Measurements from ENCODE around the gene FOXP3. TPM values are rescaled to one million over a fixed set of nuclear protein-coding genes. Genes with fewer than 3 reads are reported as not detected.

FOXP3 gene
- total and polyA plus RNA-seq, 2 of the 4 experiments (the other 2 are of a cell fraction), result 0.05 TPM; not detected in 1

DNA sequence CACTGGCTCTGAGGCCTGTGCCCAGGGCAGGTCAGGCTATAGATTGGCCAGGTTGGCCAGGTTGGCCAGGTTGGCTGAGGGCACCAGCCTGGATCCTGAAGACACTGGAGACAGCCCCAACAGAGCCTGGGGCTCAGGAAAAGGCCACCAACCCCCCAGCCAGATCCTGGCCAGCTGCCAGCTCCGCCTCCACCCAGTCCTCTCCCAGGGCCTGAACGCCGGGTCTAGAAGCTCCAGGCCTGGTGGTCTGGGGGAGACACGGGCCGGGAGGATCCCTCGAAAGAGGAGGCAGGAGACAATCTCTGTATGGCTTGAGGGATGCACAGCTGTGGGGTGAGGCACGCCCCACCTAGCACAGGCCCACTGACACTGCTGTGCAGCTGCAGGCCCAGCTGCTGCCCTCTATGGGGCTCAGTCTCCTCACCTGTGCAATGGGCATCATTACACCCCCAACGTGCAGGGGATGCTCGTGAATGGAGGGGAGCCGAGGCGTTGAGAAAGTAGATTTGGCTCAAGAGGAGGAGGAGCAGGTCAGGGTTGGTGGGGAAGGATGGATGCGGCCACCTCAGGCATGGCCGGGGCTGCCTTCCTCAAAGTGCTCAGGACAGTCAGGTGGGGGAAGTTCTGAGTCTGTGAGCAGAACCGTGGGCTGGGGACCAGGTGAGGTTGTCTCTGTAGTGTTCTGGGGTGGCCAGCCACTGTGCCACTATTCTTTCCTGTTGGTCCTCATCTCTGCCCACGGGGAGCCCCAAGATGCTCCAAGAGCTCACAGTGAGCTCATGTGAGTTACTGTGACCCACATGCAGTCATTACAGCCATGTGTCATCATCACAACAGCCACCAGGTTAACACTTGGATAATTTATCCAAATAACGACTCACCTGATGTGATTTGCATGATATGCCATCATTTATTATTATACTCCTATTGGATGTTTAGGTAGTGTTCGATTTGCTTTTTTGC, 28.2 kb upstream of the FOXP3 start:
- no peaks in the 10 kb centered on the region for H4K20me1 ChIP-seq (ENCODE audit: insufficient read depth, low read length)
- no peak overlapping the region for H3K4me3 ChIP-seq (ENCODE audit: insufficient read depth, low read depth, low read length)
- BruUV-seq (replicated peaks), result no TSS peak
- no peak overlapping the region for H3K27ac ChIP-seq (ENCODE audit: insufficient read depth, low read length)
- no peak overlapping the region for H2BK20ac ChIP-seq (ENCODE audit: low read depth, low read length)
- H4K91ac ChIP-seq (ENCODE audit: insufficient read depth, low read depth, low read length), result no peak overlapping the region
- ChIA-PET CTCF (no interaction called here), POLR2A (ENCODE audit: unreplicated experiment) (no interaction called here)
- no peak overlapping the region for H3K14ac ChIP-seq (replicated peaks; ENCODE audit: low read depth, low read length)
- ATAC-seq (ENCODE audit: low read depth) (no peak), DNase-seq (no peak)
- H2AK5ac ChIP-seq (ENCODE audit: low read depth, low read length), result no peak overlapping the region
- intact Hi-C loops (cut with micrococcal nuclease) (loop anchor here (1.0 kb wide), 1 partner anchor 462 kb away; no protein-coding TSS in a partner anchor), dilution Hi-C loops (cut with HindIII; ENCODE audit: low sequenced_read_pairs, unreplicated experiment) (no loop called here), in situ Hi-C loops (cut with MboI; ENCODE audit: low sequenced_read_pairs) (no loop called here)
- H2BK120ac ChIP-seq (ENCODE audit: low read depth, low read length), result no peak overlapping the region
- H2AFZ ChIP-seq (replicated peaks; ENCODE audit: low read length, poor library complexity), result no peak overlapping the region
- no peak overlapping the region for H2AK9ac ChIP-seq (replicated peaks; ENCODE audit: low read depth, low read length, poor library complexity)
- no peak overlapping the region for H3K9ac ChIP-seq (ENCODE audit: low read depth, low read length)
- H2BK15ac ChIP-seq (ENCODE audit: low read depth, low read length), result no peak overlapping the region
- H3K9me1 ChIP-seq (ENCODE audit: insufficient read depth, low read length), result no peaks in the 10 kb centered on the region
- no peak overlapping the region for H4K8ac ChIP-seq (ENCODE audit: low read depth in 2 of 2, low read length in 2 of 2)
- no peak overlapping the region for H4K5ac ChIP-seq (ENCODE audit: low read depth, low read length)
- peaks cover 3% of the 10 kb centered on the region; the same call in 1 of the 2 replicates for H3K27me3 ChIP-seq (ENCODE audit: control insufficient read depth, insufficient read depth, low read length)
- TF ChIP-seq USF2 (IDR thresholded peaks at IDR 0.05; ENCODE audit: low read depth, low read length) (no peak), SMC3 (IDR thresholded peaks at IDR 0.05; ENCODE audit: low read depth, low read length) (no peak), MXI1 (IDR thresholded peaks at IDR 0.05; ENCODE audit: borderline replicate concordance, low read depth, low read length) (no peak), RAD21 (IDR thresholded peaks at IDR 0.05; ENCODE audit: low read length) (no peak), MAZ (IDR thresholded peaks at IDR 0.05; ENCODE audit: borderline replicate concordance, low read depth, low read length) (no peak), BHLHE40 (IDR thresholded peaks at IDR 0.05; ENCODE audit: low read depth, low read length) (no peak), RFX5 (IDR thresholded peaks at IDR 0.05; ENCODE audit: low read depth, low read length) (no peak)
- TF ChIP-seq, protein P1, sequence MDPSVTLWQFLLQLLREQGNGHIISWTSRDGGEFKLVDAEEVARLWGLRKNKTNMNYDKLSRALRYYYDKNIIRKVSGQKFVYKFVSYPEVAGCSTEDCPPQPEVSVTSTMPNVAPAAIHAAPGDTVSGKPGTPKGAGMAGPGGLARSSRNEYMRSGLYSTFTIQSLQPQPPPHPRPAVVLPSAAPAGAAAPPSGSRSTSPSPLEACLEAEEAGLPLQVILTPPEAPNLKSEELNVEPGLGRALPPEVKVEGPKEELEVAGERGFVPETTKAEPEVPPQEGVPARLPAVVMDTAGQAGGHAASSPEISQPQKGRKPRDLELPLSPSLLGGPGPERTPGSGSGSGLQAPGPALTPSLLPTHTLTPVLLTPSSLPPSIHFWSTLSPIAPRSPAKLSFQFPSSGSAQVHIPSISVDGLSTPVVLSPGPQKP (IDR thresholded peaks at IDR 0.05; ENCODE audit: borderline replicate concordance, low read depth, low read length), result no peak
- H3K18ac ChIP-seq (ENCODE audit: low read depth, low read length), result no peak overlapping the region
- no peaks in the 10 kb centered on the region for H3K36me3 ChIP-seq (ENCODE audit: control insufficient read depth, insufficient read depth, low read length)
- no peaks in the 10 kb centered on the region for H3K4me1 ChIP-seq (ENCODE audit: control insufficient read depth, insufficient read depth, low read length)
- no peak overlapping the region for H2BK5ac ChIP-seq (ENCODE audit: low read depth, low read length, poor library complexity, severe bottlenecking)
- no peaks in the 10 kb centered on the region for H3K79me1 ChIP-seq (ENCODE audit: low read depth in 1 of 2, low read length in 2 of 2)
- no peak overlapping the region for H3K56ac ChIP-seq (ENCODE audit: extremely low read depth, insufficient read depth, low read length)
- no peaks in the 10 kb centered on the region for H3K9me3 ChIP-seq (ENCODE audit: control insufficient read depth, insufficient read depth, low read length)
- H3K4ac ChIP-seq (ENCODE audit: low read depth, low read length), result no peak overlapping the region
- H3K23ac ChIP-seq (ENCODE audit: low read depth, low read length), result no peak overlapping the region
- no peak overlapping the region for H3K4me2 ChIP-seq (ENCODE audit: low read depth, low read length)
- no CpG with 5 or more reads among the region's 17 CpGs for WGBS, 2 experiments (ENCODE audit: extremely low coverage in 2 of 2, insufficient read length in 1 of 2)
